Measurements from ENCODE around the gene LRSAM1.

The LRSAM1 gene

GRCh38 chr9:127500399-127500798, 49.1 kb downstream of the LRSAM1 start:
- DNase-seq: no peak

- no peak for DNase-seq
These were observed 49.6 kb downstream of the LRSAM1 start for GRCh38 chr9:127500862-127501261.

- no peak for DNase-seq
These were observed 50.6 kb downstream of the LRSAM1 start for GRCh38 chr9:127501821-127502343.

- DNase-seq: no peak
These were observed 51.5 kb downstream of the LRSAM1 start for GRCh38 chr9:127502706-127503378.

GRCh38 chr9:127503379-127503921, 52.1 kb downstream of the LRSAM1 start:
- no peak for DNase-seq

GRCh38 chr9:127503947-127504886, 52.9 kb downstream of the LRSAM1 start:
- DNase-seq: peak; percentile 84 to 87

GRCh38 chr9:127504887-127505251, 53.6 kb downstream of the LRSAM1 start:
- DNase-seq: no peak

GRCh38 chr9:127505396-127506116, 54.2 kb downstream of the LRSAM1 start:
- DNase-seq: peak; percentile 44 to 46

GRCh38 chr9:127506117-127506813, 55.0 kb downstream of the LRSAM1 start:
- DNase-seq: no peak

- DNase-seq: no peak
These were observed 55.8 kb downstream of the LRSAM1 start for GRCh38 chr9:127506814-127507750.

- DNase-seq: no peak
These were observed 56.7 kb downstream of the LRSAM1 start for GRCh38 chr9:127507751-127508648.

GRCh38 chr9:127508901-127509260, 57.6 kb downstream of the LRSAM1 start:
- DNase-seq: no peak

- no peak for DNase-seq
These were observed 58.1 kb downstream of the LRSAM1 start for GRCh38 chr9:127509261-127509954.

GRCh38 chr9:127509955-127510299, 58.6 kb downstream of the LRSAM1 start:
- DNase-seq: no peak

GRCh38 chr9:127514468-127514867, 63.2 kb downstream of the LRSAM1 start:
- DNase-seq: no peak

- DNase-seq: no peak
These were observed 65.7 kb downstream of the LRSAM1 start for GRCh38 chr9:127516835-127517607.

GRCh38 chr9:127517620-127518019, 66.3 kb downstream of the LRSAM1 start:
- no peak for DNase-seq

GRCh38 chr9:127518091-127518856, 67.0 kb downstream of the LRSAM1 start:
- DNase-seq: no peak

All from activated CD4-positive, alpha-beta T cell treated with anti-CD3 and anti-CD28 coated beads, Interleukin-2, amount 50 U/mL, for 48 hours (primary cell).